ENCODE results near the gene RNF207.

- TF ChIP-seq CTCF (IDR thresholded peaks at IDR 0.05), result no peak
- TF ChIP-seq POLR2A (IDR thresholded peaks at IDR 0.05), result no peak
These were observed 39.7 kb upstream of the RNF207 start for GRCh38 chr1:6166221-6166620.
